H1 (cell line): ENCODE results near the gene RNF151. TPM values are rescaled to one million over a fixed set of nuclear protein-coding genes. Genes with fewer than 3 reads are reported as not detected.

Experiments used
- CTCF ChIA-PET: fragments of 300-600 bp; sonication (Branson Sonifier 250); formaldehyde crosslinking; loops from one replicate; lab custom pipeline; 2021; ENCODE audit not compliant: partially characterized antibody; lab: Charles Lee
- POLR2A ChIA-PET: fragments of 300-600 bp; sonication (Branson Sonifier 250); formaldehyde crosslinking; loops from one replicate; lab custom pipeline; 2021; ENCODE audit warnings: inconsistent platforms; ENCODE audit not compliant: partially characterized antibody; lab: Charles Lee
- DNase-seq, 2 experiments: peaks; one replicate each; pipeline versions ENCODE4 v3.0.0 to v3.0.0-alpha.2; 2010 to 2022; ENCODE audit warnings: low spot score in 2 of 2, low read depth in 1 of 2, mixed read lengths in 1 of 2
- FAIRE-seq: peaks from 2 replicates; lab custom pipeline; 2011; peaks lifted over from hg19 to GRCh38; lab: Jason Lieb, UNC
- H2AFZ ChIP-seq: 2 replicates; pipeline ENCODE4 v1.8.1; 2012; ENCODE audit warnings: low read length, inconsistent platforms
- H2AK5ac ChIP-seq: 2 replicates; pipeline ENCODE4 v1.6.1; 2013; ENCODE audit warnings: low read depth, low read length
- H2BK120ac ChIP-seq: replicated peaks from 2 replicates; pipeline ENCODE3; 2013; ENCODE audit warnings: low read depth, low read length, inconsistent platforms
- H2BK12ac ChIP-seq: 2 replicates; pipeline ENCODE4 v1.6.1; 2013; ENCODE audit warnings: low read depth, low read length
- H2BK15ac ChIP-seq: 2 replicates; pipeline ENCODE4 v1.6.1; 2013; ENCODE audit warnings: low read length
- H2BK20ac ChIP-seq: 2 replicates; pipeline ENCODE4 v1.6.1; 2013; ENCODE audit warnings: low read length
- H2BK5ac ChIP-seq: 2 replicates; pipeline ENCODE4 v1.6.1; 2013; ENCODE audit warnings: low read depth, low read length
- H3K14ac ChIP-seq: 2 replicates; pipeline ENCODE4 v1.6.1; 2013; ENCODE audit warnings: inconsistent platforms; ENCODE audit not compliant: insufficient read length
- H3K18ac ChIP-seq: 2 replicates; pipeline ENCODE4 v1.6.1; 2013; ENCODE audit warnings: low read length; ENCODE audit errors: extremely low read depth
- H3K23ac ChIP-seq: 2 replicates; pipeline ENCODE4 v1.6.1; 2013; ENCODE audit warnings: inconsistent platforms; ENCODE audit not compliant: insufficient read length
- H3K23me2 ChIP-seq: 2 replicates; pipeline ENCODE4 v1.6.1; 2013; ENCODE audit warnings: low read depth, low read length
- H3K27ac ChIP-seq: 2 replicates; pipeline ENCODE4 v1.6.1; 2011; ENCODE audit warnings: low read depth, low read length, inconsistent platforms
- H3K27me3 ChIP-seq, 4 experiments: replicated peaks in 1 of 4; 1 replicate in 1 of 4; 2 replicates in 3 of 4; pipeline versions ENCODE4 v1.6.1 to v1.8.1; 2011 to 2013; ENCODE audit warnings: low read length in 3 of 4, mild to moderate bottlenecking in 3 of 4, inconsistent platforms in 2 of 4, mixed read lengths in 2 of 4, moderate library complexity in 1 of 4; ENCODE audit not compliant: control insufficient read depth in 3 of 4, insufficient read depth in 3 of 4; ENCODE audit errors: extremely low read depth in 1 of 4
- H3K36me3 ChIP-seq, 4 experiments: 2 replicates each; pipeline versions ENCODE4 v1.6.1 to v1.8.1; 2011 to 2013; ENCODE audit warnings: mild to moderate bottlenecking in 4 of 4, low read length in 3 of 4, moderate library complexity in 2 of 4, control low read depth in 1 of 4, inconsistent platforms in 1 of 4; ENCODE audit not compliant: insufficient read depth in 4 of 4, control insufficient read depth in 2 of 4
- H3K4ac ChIP-seq: replicated peaks from 2 replicates; pipeline ENCODE3; 2013; ENCODE audit warnings: low read length, low read depth, mixed read lengths, inconsistent platforms; ENCODE audit not compliant: insufficient read length
- H3K4me1 ChIP-seq, 4 experiments: replicated peaks in 1 of 4; 1 replicate in 1 of 4; 2 replicates in 3 of 4; pipeline versions ENCODE4 v1.6.1 to v1.8.1; 2011 to 2013; ENCODE audit warnings: low read length in 3 of 4, inconsistent platforms in 2 of 4, mixed read lengths in 1 of 4; ENCODE audit not compliant: insufficient read depth in 4 of 4, control insufficient read depth in 3 of 4
- H3K4me2 ChIP-seq, 2 experiments: 2 replicates each; pipeline versions ENCODE4 v1.6.1 to v1.8.1; 2011 to 2013; ENCODE audit warnings: low read depth in 2 of 2, low read length in 2 of 2, control low read depth in 1 of 2, inconsistent platforms in 1 of 2, mild to moderate bottlenecking in 1 of 2; ENCODE audit not compliant: insufficient read depth in 1 of 2
- H3K4me3 ChIP-seq, 4 experiments: fragments of 200-600, 300-600 bp in 1 of 4; sonication (generic), shearing (Covaris generic), sonication (Bioruptor Twin) in 1 of 4; 2 replicates each; pipeline versions ENCODE4 v1.5.1 to v1.8.1; 2011 to 2016; ENCODE audit warnings: low read length in 4 of 4, low read depth in 3 of 4, control low read depth in 2 of 4, inconsistent platforms in 2 of 4, mild to moderate bottlenecking in 2 of 4, mixed read lengths in 1 of 4, moderate library complexity in 1 of 4; ENCODE audit not compliant: insufficient read depth in 2 of 4; ENCODE audit errors: extremely low read depth in 1 of 4
- H3K56ac ChIP-seq: replicated peaks from 2 replicates; pipeline ENCODE3; 2013; ENCODE audit warnings: low read depth, mild to moderate bottlenecking, mixed read lengths, low read length, inconsistent platforms; ENCODE audit not compliant: insufficient read length
- H3K79me1 ChIP-seq: 2 replicates; pipeline ENCODE4 v1.6.1; 2013; ENCODE audit warnings: low read depth, low read length, control low read depth
- H3K79me2 ChIP-seq, 2 experiments: 2 replicates each; pipeline versions ENCODE4 v1.6.1 to v1.8.1; 2012 to 2013; ENCODE audit warnings: low read length in 2 of 2, mild to moderate bottlenecking in 2 of 2, inconsistent platforms in 1 of 2; ENCODE audit not compliant: insufficient read depth in 2 of 2, control insufficient read depth in 1 of 2
- H3K9ac ChIP-seq, 4 experiments: replicated peaks in 1 of 4; 1 replicate in 1 of 4; 2 replicates in 3 of 4; pipeline versions ENCODE4 v1.6.1 to v1.8.1; 2011 to 2013; ENCODE audit warnings: low read depth in 3 of 4, low read length in 3 of 4, control low read depth in 2 of 4, mild to moderate bottlenecking in 2 of 4, moderate library complexity in 2 of 4, inconsistent platforms in 1 of 4; ENCODE audit errors: extremely low read depth in 1 of 4
- H3K9me3 ChIP-seq, 2 experiments: 2 replicates each; pipeline versions ENCODE4 v1.6.1 to v1.8.1; 2012 to 2013; ENCODE audit warnings: mild to moderate bottlenecking in 2 of 2, moderate library complexity in 2 of 2, control low read depth in 1 of 2, inconsistent platforms in 1 of 2, low read depth in 1 of 2, low read length in 1 of 2, mixed read lengths in 1 of 2; ENCODE audit not compliant: insufficient read depth in 2 of 2
- H4K20me1 ChIP-seq, 2 experiments: replicated peaks in 1 of 2; 2 replicates each; pipeline versions ENCODE3 to v1.8.1; 2011 to 2013; ENCODE audit warnings: inconsistent platforms in 2 of 2, low read length in 2 of 2, mild to moderate bottlenecking in 1 of 2; ENCODE audit not compliant: insufficient read depth in 2 of 2, control insufficient read depth in 1 of 2
- H4K5ac ChIP-seq: 2 replicates; pipeline ENCODE4 v1.6.1; 2013; ENCODE audit warnings: low read length, low read depth, mixed read lengths, inconsistent platforms; ENCODE audit not compliant: insufficient read length
- H4K8ac ChIP-seq: 2 replicates; pipeline ENCODE4 v1.8.0; 2013; ENCODE audit warnings: mild to moderate bottlenecking, moderate library complexity, low read length, inconsistent platforms; ENCODE audit not compliant: insufficient read depth; ENCODE audit errors: extremely low read depth
- H4K91ac ChIP-seq: replicated peaks from 2 replicates; pipeline ENCODE3; 2013; ENCODE audit warnings: low read length, mixed read lengths, inconsistent platforms; ENCODE audit not compliant: insufficient read length
- WGBS, 2 experiments: shearing (Covaris generic) in 1 of 2; methylation state at CpG; one replicate each; pipeline versions ENCODE4 v1.1.6 to v1.1.7; 2013 to 2015; ENCODE audit warnings: low lambda C conversion rate in 2 of 2, mixed read lengths in 2 of 2, inconsistent platforms in 1 of 2, low coverage in 1 of 2, missing lambda C conversion rate in 1 of 2; ENCODE audit not compliant: insufficient replicate concordance in 2 of 2, insufficient coverage in 1 of 2, insufficient read length in 1 of 2; ENCODE audit errors: extremely low coverage in 1 of 2, missing lambda C conversion rate in 1 of 2; 5-methylcytosine and 5-hydroxymethylcytosine counted together
- polyA plus RNA-seq, 7 experiments: library from polyadenylated mRNA; depleted of rRNA in 3 of 7; stranded (reverse) in 5 of 7; unstranded in 2 of 7; fragments of >200 nt in 5 of 7; fragments of 200-250 nt in 2 of 7; gene quantifications; 1 replicate in 5 of 7; 2 replicates in 1 of 7; 4 replicates in 1 of 7; pipeline versions ENCODE4 v1.2.1 to v1.2.3, GENCODE V29; 2011 to 2013; ENCODE audit warnings: missing spikeins in 2 of 7, mixed read lengths in 2 of 7
- total RNA-seq: library from RNA; stranded (reverse); fragmentation: NEBNext Ultra II Directional; extraction: Animal tissue kit (Norgen Biotek cat#: 25700); gene quantifications from 2 replicates; pipeline ENCODE4 v1.2.1, GENCODE V29; 2021
- TF ChIP-seq, protein P1 (sequence below), 3 experiments: IDR thresholded peaks; 1 replicate in 2 of 3; 2 replicates in 1 of 3; pipeline versions ENCODE4 v1.5.1 to v1.6.1; 2011; ENCODE audit warnings: low read length in 3 of 3, mild to moderate bottlenecking in 3 of 3, inconsistent platforms in 2 of 3, low read depth in 1 of 3, moderate library complexity in 1 of 3; ENCODE audit not compliant: insufficient read depth in 1 of 3; ENCODE audit errors: control extremely low read depth in 1 of 3

The RNF151 gene
- total and polyA plus RNA-seq, 2 of the 8 experiments (the other 6 are each of a cell fraction or from before 2014, with no cell fraction given) = not detected

DNA sequence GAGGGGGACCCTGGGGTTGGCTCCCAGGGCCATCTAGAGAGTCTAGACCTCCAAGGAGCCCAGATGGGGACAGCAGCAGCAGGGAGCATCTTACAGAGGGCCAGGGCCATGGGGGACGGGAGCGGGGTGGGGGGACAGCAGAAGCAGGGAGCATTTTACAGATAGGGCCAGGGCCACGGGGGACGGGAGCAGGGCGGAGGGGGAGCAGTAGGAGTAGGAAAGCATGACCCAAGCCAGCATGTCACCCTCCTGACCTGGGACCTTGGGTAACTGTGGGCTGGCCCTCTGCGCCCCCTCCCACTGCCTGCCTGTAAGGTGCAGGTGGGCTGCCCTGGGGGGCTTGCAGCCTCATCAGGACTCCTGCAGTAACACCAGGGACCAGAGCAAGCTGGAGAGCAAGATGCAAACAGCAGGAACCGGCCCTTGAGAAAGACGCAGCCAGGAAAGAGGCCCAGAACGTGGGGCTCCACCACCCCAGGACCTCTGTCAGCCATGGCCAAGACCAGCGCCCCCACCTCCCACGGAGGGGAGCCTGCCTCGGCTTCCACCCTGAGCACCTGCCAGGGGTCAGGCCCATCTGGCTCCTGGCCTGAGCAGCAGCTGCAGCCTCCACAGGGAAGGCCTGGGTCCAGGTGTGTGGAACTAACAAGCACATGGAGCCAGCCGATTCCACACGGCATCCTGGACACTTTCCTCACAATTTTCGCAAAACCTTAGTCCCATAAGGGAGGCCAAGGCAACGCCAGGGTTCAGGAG is 40.6 kb downstream of the RNF151 start:
- ChIA-PET CTCF (interaction anchor here (0.8 to 2.8 kb wide), 10 partner anchors 9 to 140 kb away, joined by 3 to 7 read pairs (median 6); partner anchors contain the start of genes NHERF2 and NPW), POLR2A (interaction anchor here (1.1 to 4.7 kb wide), 9 partner anchors 10 to 148 kb away, joined by 3 to 37 read pairs (median 5); partner anchors contain the start of genes NPW, RNF151, RPS2 and TRAF7)
- no peak overlapping the region for H2BK120ac ChIP-seq
- H3K4me2 ChIP-seq = peak overlapping the region in 1 of 2 experiments; percentile 92; a peak in 1 of 4 replicates
- no peaks in the 10 kb centered on the region for H3K27me3 ChIP-seq
- H2AFZ ChIP-seq = no peak overlapping the region
- H3K4ac ChIP-seq = no peak overlapping the region
- peaks cover 3 to 38% (median 22%) of the 10 kb centered on the region in 4 experiments for H3K4me1 ChIP-seq
- H4K20me1 ChIP-seq = peaks cover 23 to 54% of the 10 kb centered on the region in 2 experiments
- H3K79me2 ChIP-seq = peaks cover 22 to 52% of the 10 kb centered on the region in 2 experiments; a peak in 3 of 4 replicates
- H4K8ac ChIP-seq = no peak overlapping the region
- H3K27ac ChIP-seq = no peak overlapping the region
- H2BK15ac ChIP-seq = no peak overlapping the region
- H3K14ac ChIP-seq = no peak overlapping the region
- H3K18ac ChIP-seq = no peak overlapping the region
- no peaks in the 10 kb centered on the region for H3K9me3 ChIP-seq
- H2AK5ac ChIP-seq = no peak overlapping the region
- H4K5ac ChIP-seq = no peak overlapping the region
- no peak overlapping the region for H2BK5ac ChIP-seq
- H4K91ac ChIP-seq = no peak overlapping the region
- no peak overlapping the region for H2BK12ac ChIP-seq
- H3K56ac ChIP-seq = no peak overlapping the region
- DNase-seq (no peak), FAIRE-seq (no peak)
- WGBS, 2 experiments = 88% methylated on average over 10 of the region's 16 CpGs; no CpG with 5 or more reads in 1 of the 2 experiments
- no peak overlapping the region for H3K4me3 ChIP-seq
- H3K36me3 ChIP-seq = peaks cover under 1 to 11% (median 6%) of the 10 kb centered on the region in 4 experiments; a peak in 6 of 8 replicates
- H3K9ac ChIP-seq = no peak overlapping the region
- H3K23ac ChIP-seq = no peak overlapping the region
- peaks cover 12% of the 10 kb centered on the region; the same call in 1 of the 2 replicates for H3K23me2 ChIP-seq
- H2BK20ac ChIP-seq = no peak overlapping the region
- peaks cover 9% of the 10 kb centered on the region; the same call in 1 of the 2 replicates for H3K79me1 ChIP-seq
- TF ChIP-seq, protein P1, sequence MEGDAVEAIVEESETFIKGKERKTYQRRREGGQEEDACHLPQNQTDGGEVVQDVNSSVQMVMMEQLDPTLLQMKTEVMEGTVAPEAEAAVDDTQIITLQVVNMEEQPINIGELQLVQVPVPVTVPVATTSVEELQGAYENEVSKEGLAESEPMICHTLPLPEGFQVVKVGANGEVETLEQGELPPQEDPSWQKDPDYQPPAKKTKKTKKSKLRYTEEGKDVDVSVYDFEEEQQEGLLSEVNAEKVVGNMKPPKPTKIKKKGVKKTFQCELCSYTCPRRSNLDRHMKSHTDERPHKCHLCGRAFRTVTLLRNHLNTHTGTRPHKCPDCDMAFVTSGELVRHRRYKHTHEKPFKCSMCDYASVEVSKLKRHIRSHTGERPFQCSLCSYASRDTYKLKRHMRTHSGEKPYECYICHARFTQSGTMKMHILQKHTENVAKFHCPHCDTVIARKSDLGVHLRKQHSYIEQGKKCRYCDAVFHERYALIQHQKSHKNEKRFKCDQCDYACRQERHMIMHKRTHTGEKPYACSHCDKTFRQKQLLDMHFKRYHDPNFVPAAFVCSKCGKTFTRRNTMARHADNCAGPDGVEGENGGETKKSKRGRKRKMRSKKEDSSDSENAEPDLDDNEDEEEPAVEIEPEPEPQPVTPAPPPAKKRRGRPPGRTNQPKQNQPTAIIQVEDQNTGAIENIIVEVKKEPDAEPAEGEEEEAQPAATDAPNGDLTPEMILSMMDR (IDR thresholded peaks at IDR 0.05; ENCODE audit: control extremely low read depth in 1 of 3, insufficient read depth in 1 of 3, low read depth in 1 of 3, low read length in 3 of 3) = no peak
